ENCODE data around the gene CHDH. TPM values are rescaled to one million over a fixed set of nuclear protein-coding genes. Genes with fewer than 3 reads are reported as not detected.

The CHDH gene
- 3.9 TPM for total RNA-seq

GRCh38 chr3:53846134-53846850 lies at the start of gene CHDH, which contains the start of gene IL17RB:
Gene CHDH (minus strand): TSS chr3:53846419. CDS start chr3:53824008, 22,411 bp downstream.
Gene IL17RB (plus strand): TSS chr3:53846568. CDS start chr3:53846589, 21 bp downstream.

GRCh38 chr3:53891497-53892285 lies 45.5 kb upstream of the CHDH start, which contains the start of gene SELENOK:
Gene SELENOK (minus strand): TSS chr3:53891859.

GRCh38 chr3:53881691-53882593 lies 35.7 kb upstream of the CHDH start, which contains the start of gene ACTR8:
Gene ACTR8 (minus strand): TSS chr3:53882152. CDS start chr3:53882101, 51 bp downstream.

Small RNA genes within 50 kb of the gene (small RNA-seq; reads per million reads assigned to genes)
- not detected for gene AC012467.1

Other genes starting within 250 kb of the CHDH start
- gene IL17RB, start 149 bp upstream of the CHDH start, total RNA-seq: 9.0 TPM
- 53.3 TPM for gene ACTR8, start 35.7 kb upstream of the CHDH start, total RNA-seq
- 87.9 TPM for gene SELENOK, start 45.4 kb upstream of the CHDH start, total RNA-seq

All from diencephalon (tissue), 1 donor.